ENCODE results near the gene DCXR. TPM values are rescaled to one million over a fixed set of nuclear protein-coding genes. Genes with fewer than 3 reads are reported as not detected.

DCXR gene
- total and polyA plus RNA-seq, 2 of the 13 experiments (the other 11 are each of a cell fraction or from before 2014, with no cell fraction given) = 287 to 311 TPM

GRCh38 chr17:82065638-82066303 lies 28.3 kb upstream of the DCXR start, which contains the start of gene DUS1L (continued):
- no peak for TF ChIP-seq ZNF800 (CRISPR knock-in tag; IDR thresholded peaks at IDR 0.05)
- TF ChIP-seq RFX3 (CRISPR knock-in tag; IDR thresholded peaks at IDR 0.05) = no peak
- TF ChIP-seq TCF7 (IDR thresholded peaks at IDR 0.05; ENCODE audit: low read depth) = no peak
- TF ChIP-seq RFXANK (CRISPR knock-in tag; IDR thresholded peaks at IDR 0.05) = peak; percentile 73; the same call in 1 of the 2 replicates
- peak; percentile 79 for TF ChIP-seq ZNF770 (CRISPR knock-in tag; IDR thresholded peaks at IDR 0.05)
- TF ChIP-seq PAWR (CRISPR knock-in tag; IDR thresholded peaks at IDR 0.05; ENCODE audit: borderline replicate concordance) = 0 out of 2 replicates have a peak, but pooled peaks have one; percentile 62
- TF ChIP-seq ZKSCAN8 (CRISPR knock-in tag; IDR thresholded peaks at IDR 0.05; ENCODE audit: borderline replicate concordance) = peak; percentile 79; the same call in 1 of the 2 replicates
- TF ChIP-seq PBX2 (CRISPR knock-in tag; IDR thresholded peaks at IDR 0.05) = no peak
- TF ChIP-seq TFAP4 (IDR thresholded peaks at IDR 0.05; ENCODE audit: borderline replicate concordance, low read depth) = no peak; the same call in 1 of the 2 replicates
- peak; percentile 76; the same call in 1 of the 2 replicates for TF ChIP-seq ZNF609 (CRISPR knock-in tag; IDR thresholded peaks at IDR 0.05; ENCODE audit: borderline replicate concordance)
- TF ChIP-seq SUZ12 (IDR thresholded peaks at IDR 0.05; ENCODE audit: low read depth, low read length) = 0 out of 2 replicates have a peak, but pooled peaks have one; percentile 9
- TF ChIP-seq TCF7L2 (IDR thresholded peaks at IDR 0.05; ENCODE audit: low read depth, low read length) = no peak
- TF ChIP-seq SP4 (CRISPR knock-in tag; IDR thresholded peaks at IDR 0.05) = peak; percentile 93
- no peak for TF ChIP-seq MBD4 (IDR thresholded peaks at IDR 0.05; ENCODE audit: borderline replicate concordance, low read length)
- no peak for TF ChIP-seq RBAK (CRISPR knock-in tag; IDR thresholded peaks at IDR 0.05)
- peak; percentile 46; the same call in 1 of the 2 replicates for TF ChIP-seq SIN3A (IDR thresholded peaks at IDR 0.05; ENCODE audit: borderline replicate concordance, low read depth, low read length)
